DND-41 (cell line): ENCODE results near the gene C22orf42.
"Not testable (repeated sequence)": the region's sequence is repeated elsewhere in the genome, so short reads cannot be mapped to it uniquely, and the experiment has no call there.

Source experiments
- ATAC-seq: fragments of 200-7000 bp; cut with Tn5 transposase; 3 replicates; pipeline ENCODE4 v1.9.1; 2021; ENCODE audit warnings: low read depth; ENCODE audit not compliant: insufficient read depth
- DNase-seq: peaks from one replicate; pipeline ENCODE4 v3.0.0-alpha.2; 2020
- H2AFZ ChIP-seq: 2 replicates; pipeline ENCODE4 v1.6.0; 2012; ENCODE audit warnings: low read depth, low read length
- H3K27ac ChIP-seq: 2 replicates; pipeline ENCODE4 v1.5.1; 2012; ENCODE audit warnings: low read length, inconsistent platforms
- H3K27me3 ChIP-seq: fragments of 200-600 bp; sonication (generic); 2 replicates; pipeline ENCODE4 v1.6.0; 2012; ENCODE audit warnings: low read length, mild to moderate bottlenecking, inconsistent platforms; ENCODE audit not compliant: insufficient read depth, poor library complexity
- H3K36me3 ChIP-seq: 2 replicates; pipeline ENCODE4 v1.5.1; 2012; ENCODE audit warnings: low read length, inconsistent platforms; ENCODE audit not compliant: insufficient read depth
- H3K4me1 ChIP-seq: 2 replicates; pipeline ENCODE4 v1.5.1; 2012; ENCODE audit warnings: mild to moderate bottlenecking, low read length; ENCODE audit not compliant: insufficient read depth
- H3K4me2 ChIP-seq: 2 replicates; pipeline ENCODE4 v1.6.0; 2012; ENCODE audit warnings: mild to moderate bottlenecking, moderate library complexity, low read length, inconsistent platforms; ENCODE audit not compliant: insufficient read depth
- H3K4me3 ChIP-seq, 2 experiments: fragments of 200-600 bp in 1 of 2; shearing (Covaris generic) in 1 of 2; 2 replicates each; pipeline ENCODE4 v1.5.1; 2012 to 2016; ENCODE audit warnings: inconsistent platforms in 2 of 2, low read length in 2 of 2, mild to moderate bottlenecking in 2 of 2, low read depth in 1 of 2, moderate library complexity in 1 of 2
- H3K79me2 ChIP-seq: 2 replicates; pipeline ENCODE4 v1.6.0; 2012; ENCODE audit warnings: low read length, inconsistent platforms; ENCODE audit not compliant: insufficient read depth
- H3K9ac ChIP-seq: 2 replicates; pipeline ENCODE4 v1.6.0; 2012; ENCODE audit warnings: low read depth, mild to moderate bottlenecking, inconsistent platforms, low read length, moderate library complexity
- H3K9me3 ChIP-seq: 2 replicates; pipeline ENCODE4 v1.5.1; 2012; ENCODE audit warnings: low read length, moderate library complexity, mild to moderate bottlenecking, inconsistent platforms; ENCODE audit not compliant: insufficient read depth, severe bottlenecking
- H4K20me1 ChIP-seq: 2 replicates; pipeline ENCODE4 v1.6.0; 2012; ENCODE audit warnings: low read length; ENCODE audit not compliant: insufficient read depth
- EZH2 ChIP-seq: IDR thresholded peaks from 3 replicates; pipeline ENCODE4 v1.6.1; 2012; ENCODE audit warnings: borderline replicate concordance, low read depth, mild to moderate bottlenecking, moderate library complexity, low read length, inconsistent platforms; ENCODE audit not compliant: severe bottlenecking
- TF ChIP-seq, protein P1 (sequence below): IDR thresholded peaks from 2 replicates; pipeline ENCODE4 v1.5.1; 2012; ENCODE audit warnings: borderline replicate concordance, low read length, moderate library complexity, mild to moderate bottlenecking; ENCODE audit not compliant: poor library complexity, severe bottlenecking; ENCODE audit errors: extremely low read depth

Gene C22orf42

GRCh38 chr22:32195900-32196299 lies 36.8 kb upstream of the C22orf42 start:
- H3K9me3 ChIP-seq, result not testable (repeated sequence)

GRCh38 chr22:32193346-32193745 lies 34.2 kb upstream of the C22orf42 start:
- H3K4me3 ChIP-seq, H3K9ac ChIP-seq: not testable (repeated sequence)

More at GRCh38 chr22:32195900-32196299, 36.8 kb upstream of the C22orf42 start:
- not testable (repeated sequence) for H3K9ac ChIP-seq, ATAC-seq, DNase-seq, H3K4me3 ChIP-seq, H3K4me2 ChIP-seq, H3K79me2 ChIP-seq, H3K36me3 ChIP-seq, H4K20me1 ChIP-seq, H3K27me3 ChIP-seq, H3K27ac ChIP-seq, H3K4me1 ChIP-seq, H2AFZ ChIP-seq

DNA sequence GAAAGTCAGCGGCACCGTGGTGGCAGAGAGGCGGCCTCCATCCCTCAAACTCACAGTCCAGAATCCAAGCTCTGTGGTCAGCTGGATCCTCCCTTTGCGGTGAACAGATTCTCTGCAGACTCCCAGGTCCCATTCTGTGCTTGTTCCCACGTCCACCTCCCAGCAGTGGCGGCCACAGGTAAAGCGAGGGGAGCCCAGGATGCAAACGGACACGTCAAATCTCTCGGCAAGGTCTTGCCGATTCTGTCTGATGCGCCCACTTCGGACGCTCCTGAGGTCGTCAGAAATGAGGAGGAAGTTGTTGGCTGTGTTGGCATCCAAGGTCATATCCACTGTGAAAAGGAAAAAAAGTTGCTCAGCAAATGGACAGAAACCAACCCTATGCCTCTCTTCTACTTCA lies 31.9 kb upstream of the C22orf42 start:
- H2AFZ ChIP-seq, H4K20me1 ChIP-seq, H3K36me3 ChIP-seq, H3K9ac ChIP-seq, ATAC-seq, H3K9me3 ChIP-seq, H3K4me3 ChIP-seq, H3K79me2 ChIP-seq, H3K4me1 ChIP-seq, DNase-seq, H3K27ac ChIP-seq, H3K4me2 ChIP-seq, H3K27me3 ChIP-seq: not testable (repeated sequence)

More at GRCh38 chr22:32193346-32193745, 34.2 kb upstream of the C22orf42 start:
- H3K36me3 ChIP-seq, H3K79me2 ChIP-seq, H3K4me2 ChIP-seq, H3K27me3 ChIP-seq, H3K4me1 ChIP-seq, H3K9me3 ChIP-seq, H3K27ac ChIP-seq, ATAC-seq, DNase-seq, H2AFZ ChIP-seq, H4K20me1 ChIP-seq: not testable (repeated sequence)

GRCh38 chr22:32185821-32186220 lies 26.7 kb upstream of the C22orf42 start:
- no peak overlapping the region for H3K4me2 ChIP-seq
- no peaks in the 10 kb centered on the region for H3K79me2 ChIP-seq
- H3K36me3 ChIP-seq, result no peaks in the 10 kb centered on the region
- H3K9me3 ChIP-seq, result no peaks in the 10 kb centered on the region
- no peaks in the 10 kb centered on the region for H3K27me3 ChIP-seq
- no peak for DNase-seq
- H3K9ac ChIP-seq, result no peak overlapping the region
- H4K20me1 ChIP-seq, result no peaks in the 10 kb centered on the region
- H3K4me1 ChIP-seq, result no peaks in the 10 kb centered on the region
- TF ChIP-seq, protein P1, sequence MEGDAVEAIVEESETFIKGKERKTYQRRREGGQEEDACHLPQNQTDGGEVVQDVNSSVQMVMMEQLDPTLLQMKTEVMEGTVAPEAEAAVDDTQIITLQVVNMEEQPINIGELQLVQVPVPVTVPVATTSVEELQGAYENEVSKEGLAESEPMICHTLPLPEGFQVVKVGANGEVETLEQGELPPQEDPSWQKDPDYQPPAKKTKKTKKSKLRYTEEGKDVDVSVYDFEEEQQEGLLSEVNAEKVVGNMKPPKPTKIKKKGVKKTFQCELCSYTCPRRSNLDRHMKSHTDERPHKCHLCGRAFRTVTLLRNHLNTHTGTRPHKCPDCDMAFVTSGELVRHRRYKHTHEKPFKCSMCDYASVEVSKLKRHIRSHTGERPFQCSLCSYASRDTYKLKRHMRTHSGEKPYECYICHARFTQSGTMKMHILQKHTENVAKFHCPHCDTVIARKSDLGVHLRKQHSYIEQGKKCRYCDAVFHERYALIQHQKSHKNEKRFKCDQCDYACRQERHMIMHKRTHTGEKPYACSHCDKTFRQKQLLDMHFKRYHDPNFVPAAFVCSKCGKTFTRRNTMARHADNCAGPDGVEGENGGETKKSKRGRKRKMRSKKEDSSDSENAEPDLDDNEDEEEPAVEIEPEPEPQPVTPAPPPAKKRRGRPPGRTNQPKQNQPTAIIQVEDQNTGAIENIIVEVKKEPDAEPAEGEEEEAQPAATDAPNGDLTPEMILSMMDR, result no peak
- TF ChIP-seq EZH2, result no peak
- H3K4me3 ChIP-seq, result no peak overlapping the region
- H3K27ac ChIP-seq, result no peak overlapping the region
- ATAC-seq, result no peak
- H2AFZ ChIP-seq, result no peak overlapping the region

- Histone ChIP-seq H3K27ac (no peak overlapping the region), H3K36me3 (no peaks in the 10 kb centered on the region), H4K20me1 (no peaks in the 10 kb centered on the region), H3K9ac (no peak overlapping the region), H2AFZ (no peak overlapping the region), H3K4me1 (no peaks in the 10 kb centered on the region), H3K4me2 (no peak overlapping the region), H3K79me2 (no peaks in the 10 kb centered on the region), H3K4me3 (no peak overlapping the region), H3K9me3 (no peaks in the 10 kb centered on the region), H3K27me3 (no peaks in the 10 kb centered on the region)
- TF ChIP-seq, protein P1, result no peak
- no peak for TF ChIP-seq EZH2
- ATAC-seq, result no peak
- no peak for DNase-seq
Measured at GRCh38 chr22:32183625-32184024, 24.5 kb upstream of the C22orf42 start.
